Fibroblast of lung (primary cell): Measurements from ENCODE around the gene ARL15.

ENCODE experiments used
- CTCF ChIP-seq, 2 donors: IDR thresholded peaks in 1 of 2; conservative IDR thresholded peaks in 1 of 2; 1 replicate in 1 of 2; 2 replicates in 1 of 2; pipeline ENCODE4 v1.5.1; 2011 to 2012; ENCODE audit warnings: low read length in 2 of 2, control low read depth in 1 of 2, inconsistent platforms in 1 of 2, low read depth in 1 of 2, mild to moderate bottlenecking in 1 of 2
- EZH2 ChIP-seq: IDR thresholded peaks from 2 replicates; pipeline ENCODE4 v1.5.1; 2012; ENCODE audit warnings: low read length, control low read depth, mild to moderate bottlenecking; ENCODE audit errors: missing control alignments

DNA sequence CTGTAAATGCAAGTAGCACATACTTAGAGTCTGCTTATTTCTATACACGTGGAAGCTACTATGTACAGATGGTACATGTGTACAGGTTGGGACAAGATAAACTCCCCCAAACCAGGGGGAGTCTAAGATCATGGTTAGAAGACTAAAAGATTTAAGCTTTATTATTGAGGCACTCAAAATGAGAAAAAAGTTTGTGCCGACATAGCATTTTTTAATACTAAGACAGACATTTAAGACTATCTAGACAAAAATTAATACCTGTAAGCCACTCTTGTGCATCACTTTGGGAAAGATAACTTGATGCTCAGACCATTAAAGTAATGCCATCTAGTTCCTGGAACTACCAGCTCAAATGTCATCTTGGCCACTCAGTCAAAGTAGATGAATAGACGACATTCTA, 279.4 kb downstream of the ARL15 start:
- TF ChIP-seq CTCF (conservative IDR thresholded peaks at IDR 0.05 in 1 of 2, IDR thresholded peaks at IDR 0.05 in 1 of 2; ENCODE audit: low read depth in 1 of 2, low read length in 2 of 2) (no peak), EZH2 (no peak)
